ENCODE measurements around the gene TAS2R4. TPM values are rescaled to one million over a fixed set of nuclear protein-coding genes. Genes with fewer than 3 reads are reported as not detected.

The TAS2R4 gene
- total and polyA plus RNA-seq, 2 of the 8 experiments (the other 6 are each of a cell fraction or from before 2014, with no cell fraction given): 0.88 to 1.3 TPM

- TF ChIP-seq HDAC2 (IDR thresholded peaks at IDR 0.05; ENCODE audit: borderline replicate concordance in 1 of 2, low read depth in 2 of 2, low read length in 2 of 2): peak; percentile 30 to 82; a peak in 1 of 4 replicates
- peak; percentile 97; the same call in 1 of the 2 replicates for TF ChIP-seq RBBP5 (IDR thresholded peaks at IDR 0.05; ENCODE audit: borderline replicate concordance, low read depth, low read length)
- TF ChIP-seq POLR2A (IDR thresholded peaks at IDR 0.05; ENCODE audit: control extremely low read depth in 1 of 2, low read depth in 2 of 2, low read length in 2 of 2): peak; percentile 93 to 98
- no peak for TF ChIP-seq TCF12 (IDR thresholded peaks at IDR 0.05; ENCODE audit: low read depth, low read length)
- TF ChIP-seq, protein P1, sequence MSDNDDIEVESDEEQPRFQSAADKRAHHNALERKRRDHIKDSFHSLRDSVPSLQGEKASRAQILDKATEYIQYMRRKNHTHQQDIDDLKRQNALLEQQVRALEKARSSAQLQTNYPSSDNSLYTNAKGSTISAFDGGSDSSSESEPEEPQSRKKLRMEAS (IDR thresholded peaks at IDR 0.05): peak; percentile 82
- no peak for TF ChIP-seq HDAC6 (IDR thresholded peaks at IDR 0.05; ENCODE audit: low read depth, low read length)
- TF ChIP-seq EP300 (IDR thresholded peaks at IDR 0.05; ENCODE audit: borderline replicate concordance in 1 of 2, low read depth in 2 of 2, low read length in 2 of 2): peak; percentile 30 to 89
- TF ChIP-seq RXRA (IDR thresholded peaks at IDR 0.05; ENCODE audit: insufficient read depth, low read depth, low read length): no peak
- no peak for TF ChIP-seq KDM1A (IDR thresholded peaks at IDR 0.05; ENCODE audit: borderline replicate concordance, low read length)
- TF ChIP-seq POLR2AphosphoS5 (IDR thresholded peaks at IDR 0.05; ENCODE audit: low read depth, low read length): peak; percentile 99
- no peak for TF ChIP-seq ATF3 (IDR thresholded peaks at IDR 0.05; ENCODE audit: insufficient read depth, low read depth, low read length)
- no peak for TF ChIP-seq FOSL1 (IDR thresholded peaks at IDR 0.05; ENCODE audit: insufficient read depth, low read depth, low read length)
- peak; percentile 94 for TF ChIP-seq CREB1 (IDR thresholded peaks at IDR 0.05)
- no peak for TF ChIP-seq SIRT6 (IDR thresholded peaks at IDR 0.05; ENCODE audit: low read length)
- peak; percentile 72 for TF ChIP-seq SAP30 (IDR thresholded peaks at IDR 0.05; ENCODE audit: insufficient read depth, insufficient replicate concordance, low read length)
- peak; percentile 27 to 40; a peak in 2 of 4 replicates for TF ChIP-seq RAD21 (IDR thresholded peaks at IDR 0.05 in 1 of 2, conservative IDR thresholded peaks at IDR 0.05 in 1 of 2; ENCODE audit: low read depth in 2 of 2, low read length in 2 of 2)
- 0 out of 2 replicates have a peak, but pooled peaks have one; percentile 1 for TF ChIP-seq NRF1 (IDR thresholded peaks at IDR 0.05; ENCODE audit: low read depth, low read length)
- TF ChIP-seq TEAD4 (IDR thresholded peaks at IDR 0.05; ENCODE audit: low read depth, low read length): peak; percentile 63
- TF ChIP-seq EZH2 (IDR thresholded peaks at IDR 0.05; ENCODE audit: low read depth, low read length, severe bottlenecking): no peak
- no peak for TF ChIP-seq NANOG (IDR thresholded peaks at IDR 0.05; ENCODE audit: insufficient read depth, low read depth, low read length, poor library complexity, severe bottlenecking)
- no peak for TF ChIP-seq SUZ12 (IDR thresholded peaks at IDR 0.05; ENCODE audit: low read length)
- TF ChIP-seq SIN3A (conservative IDR thresholded peaks at IDR 0.05 in 1 of 2, IDR thresholded peaks at IDR 0.05 in 1 of 2; ENCODE audit: low read depth in 1 of 2, low read length in 2 of 2): peak in 1 of 2 experiments; percentile 95; a peak in 2 of 4 replicates
These were observed 38.5 kb upstream of the TAS2R4 start, which contains the start of gene SSBP1 (continued) for GRCh38 chr7:141737836-141738591.
